HL-60 (cell line): ENCODE measurements around the gene PSMA1.

Source experiments
- DNase-seq, 2 experiments: peaks; one replicate each; pipeline ENCODE4 v3.0.0-alpha.2; 2010 to 2020; ENCODE audit warnings: low read depth in 1 of 2, low spot score in 1 of 2
- H3K27ac ChIP-seq: fragments of 250-450 bp; sonication (Bioruptor Pico); replicated peaks from 2 replicates; pipeline ENCODE4 v1.5.1; 2020; ENCODE audit warnings: mild to moderate bottlenecking, moderate library complexity
- H3K27me3 ChIP-seq: fragments of 250-450 bp; sonication (Bioruptor Pico); 2 replicates; pipeline ENCODE4 v1.5.1; 2021; ENCODE audit warnings: mild to moderate bottlenecking, moderate library complexity; ENCODE audit not compliant: insufficient read depth, poor library complexity, severe bottlenecking
- H3K4me3 ChIP-seq: replicated peaks from 2 replicates; pipeline ENCODE4 v1.5.1; 2011; ENCODE audit warnings: mild to moderate bottlenecking, control low read depth, low read length; ENCODE audit not compliant: insufficient read depth
- GABPA ChIP-seq: IDR thresholded peaks from 2 replicates; pipeline ENCODE4 v1.6.1; 2012; ENCODE audit warnings: low read depth
- POLR2AphosphoS5 ChIP-seq: IDR thresholded peaks from 2 replicates; pipeline ENCODE4 v1.6.1; 2012; ENCODE audit warnings: low read depth
- SPI1 ChIP-seq: IDR thresholded peaks from 2 replicates; pipeline ENCODE4 v1.6.1; 2012; ENCODE audit warnings: low read depth, mild to moderate bottlenecking, borderline replicate concordance
- TF ChIP-seq, protein P1 (sequence below): IDR thresholded peaks from one replicate; pipeline ENCODE4 v1.5.1; 2011; ENCODE audit warnings: low read length, control low read depth, inconsistent platforms; ENCODE audit not compliant: insufficient read depth
- TF ChIP-seq, protein P2 (sequence below): IDR thresholded peaks from 2 replicates; pipeline ENCODE4 v1.6.1; 2012; ENCODE audit warnings: low read depth; ENCODE audit not compliant: insufficient replicate concordance

Gene PSMA1

GRCh38 chr11:14500181-14500651, 20.0 kb downstream of the PSMA1 start:
- no peaks in the 10 kb centered on the region for H3K27me3 ChIP-seq
- peak in 1 of 2 experiments; percentile 52 for DNase-seq
- peak overlapping the region; percentile 87 for H3K4me3 ChIP-seq
- peak overlapping the region; percentile 90 for H3K27ac ChIP-seq
- no peak for TF ChIP-seq GABPA
- no peak for TF ChIP-seq SPI1
- TF ChIP-seq, protein P1, sequence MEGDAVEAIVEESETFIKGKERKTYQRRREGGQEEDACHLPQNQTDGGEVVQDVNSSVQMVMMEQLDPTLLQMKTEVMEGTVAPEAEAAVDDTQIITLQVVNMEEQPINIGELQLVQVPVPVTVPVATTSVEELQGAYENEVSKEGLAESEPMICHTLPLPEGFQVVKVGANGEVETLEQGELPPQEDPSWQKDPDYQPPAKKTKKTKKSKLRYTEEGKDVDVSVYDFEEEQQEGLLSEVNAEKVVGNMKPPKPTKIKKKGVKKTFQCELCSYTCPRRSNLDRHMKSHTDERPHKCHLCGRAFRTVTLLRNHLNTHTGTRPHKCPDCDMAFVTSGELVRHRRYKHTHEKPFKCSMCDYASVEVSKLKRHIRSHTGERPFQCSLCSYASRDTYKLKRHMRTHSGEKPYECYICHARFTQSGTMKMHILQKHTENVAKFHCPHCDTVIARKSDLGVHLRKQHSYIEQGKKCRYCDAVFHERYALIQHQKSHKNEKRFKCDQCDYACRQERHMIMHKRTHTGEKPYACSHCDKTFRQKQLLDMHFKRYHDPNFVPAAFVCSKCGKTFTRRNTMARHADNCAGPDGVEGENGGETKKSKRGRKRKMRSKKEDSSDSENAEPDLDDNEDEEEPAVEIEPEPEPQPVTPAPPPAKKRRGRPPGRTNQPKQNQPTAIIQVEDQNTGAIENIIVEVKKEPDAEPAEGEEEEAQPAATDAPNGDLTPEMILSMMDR, result no peak
- TF ChIP-seq, protein P2, sequence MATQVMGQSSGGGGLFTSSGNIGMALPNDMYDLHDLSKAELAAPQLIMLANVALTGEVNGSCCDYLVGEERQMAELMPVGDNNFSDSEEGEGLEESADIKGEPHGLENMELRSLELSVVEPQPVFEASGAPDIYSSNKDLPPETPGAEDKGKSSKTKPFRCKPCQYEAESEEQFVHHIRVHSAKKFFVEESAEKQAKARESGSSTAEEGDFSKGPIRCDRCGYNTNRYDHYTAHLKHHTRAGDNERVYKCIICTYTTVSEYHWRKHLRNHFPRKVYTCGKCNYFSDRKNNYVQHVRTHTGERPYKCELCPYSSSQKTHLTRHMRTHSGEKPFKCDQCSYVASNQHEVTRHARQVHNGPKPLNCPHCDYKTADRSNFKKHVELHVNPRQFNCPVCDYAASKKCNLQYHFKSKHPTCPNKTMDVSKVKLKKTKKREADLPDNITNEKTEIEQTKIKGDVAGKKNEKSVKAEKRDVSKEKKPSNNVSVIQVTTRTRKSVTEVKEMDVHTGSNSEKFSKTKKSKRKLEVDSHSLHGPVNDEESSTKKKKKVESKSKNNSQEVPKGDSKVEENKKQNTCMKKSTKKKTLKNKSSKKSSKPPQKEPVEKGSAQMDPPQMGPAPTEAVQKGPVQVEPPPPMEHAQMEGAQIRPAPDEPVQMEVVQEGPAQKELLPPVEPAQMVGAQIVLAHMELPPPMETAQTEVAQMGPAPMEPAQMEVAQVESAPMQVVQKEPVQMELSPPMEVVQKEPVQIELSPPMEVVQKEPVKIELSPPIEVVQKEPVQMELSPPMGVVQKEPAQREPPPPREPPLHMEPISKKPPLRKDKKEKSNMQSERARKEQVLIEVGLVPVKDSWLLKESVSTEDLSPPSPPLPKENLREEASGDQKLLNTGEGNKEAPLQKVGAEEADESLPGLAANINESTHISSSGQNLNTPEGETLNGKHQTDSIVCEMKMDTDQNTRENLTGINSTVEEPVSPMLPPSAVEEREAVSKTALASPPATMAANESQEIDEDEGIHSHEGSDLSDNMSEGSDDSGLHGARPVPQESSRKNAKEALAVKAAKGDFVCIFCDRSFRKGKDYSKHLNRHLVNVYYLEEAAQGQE, result no peak
- no peak for TF ChIP-seq POLR2AphosphoS5

DNA sequence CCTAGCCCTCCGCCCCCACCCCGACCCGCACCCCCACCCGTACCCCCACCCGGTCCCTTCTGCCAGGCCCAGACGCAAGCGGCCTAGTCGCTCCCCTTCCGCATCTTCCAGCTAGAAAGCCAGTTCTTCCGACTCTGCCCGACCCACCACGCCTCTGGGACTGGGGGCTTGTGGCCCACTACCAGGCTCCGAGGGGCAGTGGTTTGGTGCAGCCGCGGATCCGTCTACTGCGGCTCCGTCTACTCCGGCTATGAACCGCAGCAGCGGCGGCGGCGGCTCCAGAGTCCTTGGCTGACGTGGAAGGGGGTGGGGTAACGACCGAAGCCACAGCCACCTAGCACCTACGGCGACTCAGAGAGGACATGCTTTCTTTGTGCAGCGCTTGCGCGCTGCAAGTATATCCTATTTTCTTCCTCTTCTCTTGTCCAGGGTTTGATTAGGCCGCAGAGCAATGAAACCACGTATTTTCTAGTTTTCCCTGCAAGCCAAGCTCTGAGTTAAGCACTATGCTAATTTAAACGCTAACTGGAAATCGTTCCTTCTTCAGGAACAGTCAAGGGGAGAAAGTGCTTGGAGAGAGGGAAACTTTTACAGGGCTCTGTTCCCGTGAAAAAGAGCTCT, 20.5 kb downstream of the PSMA1 start, which contains the start of gene COPB1:
Gene COPB1, minus strand, starts transcription at position 252 of the 621 bp plus-strand sequence. CDS start 883 bp downstream, outside the sequence.
- no peaks in the 10 kb centered on the region for H3K27me3 ChIP-seq
- TF ChIP-seq, protein P2, result no peak
- TF ChIP-seq GABPA (no peak), SPI1 (peak; percentile 7; the same call in 1 of the 2 replicates), POLR2AphosphoS5 (peak; percentile 93)
- TF ChIP-seq, protein P1, result no peak
- DNase-seq, result peak; percentile 84 to 96
- peak within 1 kb of the TSS; percentile 87 for H3K4me3 ChIP-seq
- peak within 1 kb of the TSS; percentile 90 for H3K27ac ChIP-seq

- Histone ChIP-seq H3K27ac (peak overlapping the region; percentile 90), H3K4me3 (peak overlapping the region; percentile 87), H3K27me3 (no peaks in the 10 kb centered on the region)
- peak in 1 of 2 experiments; percentile 29 for DNase-seq
- TF ChIP-seq, protein P2, result no peak
- TF ChIP-seq POLR2AphosphoS5, result no peak
- TF ChIP-seq SPI1, result no peak
- TF ChIP-seq, protein P1, result no peak
- TF ChIP-seq GABPA, result no peak
These were observed 21.0 kb downstream of the PSMA1 start for GRCh38 chr11:14499178-14499559.
